ENCODE data around the gene ARHGAP33. TPM values are rescaled to one million over a fixed set of nuclear protein-coding genes. Genes with fewer than 3 reads are reported as not detected.

The ARHGAP33 gene
- total RNA-seq, 3 donors from 2014 or later, result 5.1 to 17.7 (median 12.8) TPM

DNA sequence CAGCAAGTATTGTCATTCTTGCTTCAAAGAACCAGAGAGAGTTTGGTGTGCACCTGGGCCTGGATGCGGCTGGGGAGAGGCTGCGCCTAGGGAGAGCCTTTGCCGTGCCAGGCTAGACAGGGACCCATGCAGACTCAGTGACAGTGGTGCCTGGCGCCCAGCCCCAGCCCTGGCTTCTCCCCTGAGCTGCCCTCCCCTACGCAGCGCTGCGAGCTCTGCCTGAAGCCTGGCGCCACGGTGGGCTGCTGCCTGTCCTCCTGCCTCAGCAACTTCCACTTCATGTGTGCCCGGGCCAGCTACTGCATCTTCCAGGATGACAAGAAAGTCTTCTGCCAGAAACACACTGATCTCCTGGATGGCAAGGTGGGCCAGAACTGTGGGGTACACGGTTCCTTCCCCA lies 45.6 kb upstream of the ARHGAP33 start:
- no peak overlapping the region for H3K4me3 ChIP-seq
- H3K27me3 ChIP-seq, result no peaks in the 10 kb centered on the region
- H3K27ac ChIP-seq, result peak overlapping the region in 1 of 2 donors; percentile 42
- no peaks in the 10 kb centered on the region for H3K9me3 ChIP-seq
- peaks cover 16% of the 10 kb centered on the region for H3K36me3 ChIP-seq
- no peak for TF ChIP-seq CTCF (IDR thresholded peaks at IDR 0.05)
- TF ChIP-seq POLR2AphosphoS5 (IDR thresholded peaks at IDR 0.05), result no peak
- TF ChIP-seq POLR2A (IDR thresholded peaks at IDR 0.05), result no peak
- H3K4me1 ChIP-seq, result no peaks in the 10 kb centered on the region
- intact Hi-C loops (cut with DNase I; ENCODE audit: low total_unique reads), result no loop called here
- DNase-seq (ENCODE audit: low spot score in 2 of 2), result no peak

DNA sequence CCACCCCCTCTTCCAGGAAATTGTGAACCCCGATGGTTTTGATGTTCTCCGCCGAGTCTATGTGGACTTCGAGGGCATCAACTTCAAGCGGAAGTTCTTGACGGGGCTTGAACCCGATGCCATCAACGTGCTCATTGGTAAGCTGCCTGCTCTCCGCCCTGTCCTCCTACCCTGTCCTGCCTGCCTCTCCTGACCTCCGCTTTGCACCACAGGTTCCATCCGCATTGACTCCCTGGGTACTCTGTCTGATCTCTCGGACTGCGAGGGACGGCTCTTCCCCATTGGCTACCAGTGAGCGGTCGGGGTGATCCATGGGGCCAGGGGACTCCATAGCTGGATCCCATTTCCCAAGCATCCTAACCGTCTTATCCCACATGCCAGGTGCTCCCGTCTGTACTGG lies 45.0 kb upstream of the ARHGAP33 start:
- H3K36me3 ChIP-seq, result peaks cover 14% of the 10 kb centered on the region
- no peaks in the 10 kb centered on the region for H3K27me3 ChIP-seq
- no peaks in the 10 kb centered on the region for H3K9me3 ChIP-seq
- no peak for TF ChIP-seq CTCF (IDR thresholded peaks at IDR 0.05)
- no peak for TF ChIP-seq POLR2A (IDR thresholded peaks at IDR 0.05)
- no peak for TF ChIP-seq POLR2AphosphoS5 (IDR thresholded peaks at IDR 0.05)
- H3K4me3 ChIP-seq, result no peak overlapping the region
- DNase-seq (ENCODE audit: low spot score in 2 of 2), result no peak
- peak overlapping the region; percentile 42 to 52 for H3K27ac ChIP-seq
- intact Hi-C loops (cut with DNase I; ENCODE audit: low total_unique reads), result no loop called here
- H3K4me1 ChIP-seq, result no peaks in the 10 kb centered on the region

DNA sequence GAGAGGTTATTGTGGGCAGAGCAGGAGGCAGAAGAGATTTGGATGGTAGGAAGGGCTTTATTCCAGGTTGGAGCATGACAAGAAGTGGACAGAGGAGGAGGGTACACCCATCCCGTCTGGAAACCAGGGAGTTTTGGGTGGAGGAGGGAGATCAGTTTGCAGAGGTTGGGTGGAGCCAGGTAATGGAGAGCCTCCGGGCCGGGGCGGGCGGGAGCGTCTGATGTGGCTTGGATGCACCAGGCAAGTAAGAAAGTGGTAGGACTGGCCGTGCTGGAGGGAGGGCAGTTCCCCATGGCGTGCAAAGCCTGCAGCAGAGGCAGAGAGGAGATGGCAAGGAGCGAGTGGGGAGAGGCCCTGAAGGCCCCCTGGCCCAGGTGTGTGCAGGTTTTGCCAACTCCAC lies 44.0 kb upstream of the ARHGAP33 start:
- Histone ChIP-seq H3K27me3 (no peaks in the 10 kb centered on the region), H3K27ac (peak overlapping the region in 1 of 2 donors; percentile 52), H3K4me1 (no peaks in the 10 kb centered on the region), H3K4me3 (no peak overlapping the region), H3K36me3 (peaks cover 14% of the 10 kb centered on the region), H3K9me3 (no peaks in the 10 kb centered on the region)
- TF ChIP-seq CTCF (IDR thresholded peaks at IDR 0.05) (no peak), POLR2A (IDR thresholded peaks at IDR 0.05) (no peak), POLR2AphosphoS5 (IDR thresholded peaks at IDR 0.05) (no peak)
- no peak for DNase-seq (ENCODE audit: low spot score in 2 of 2)
- intact Hi-C loops (cut with DNase I; ENCODE audit: low total_unique reads), result no loop called here

- TF ChIP-seq POLR2AphosphoS5 (IDR thresholded peaks at IDR 0.05) (no peak), CTCF (IDR thresholded peaks at IDR 0.05) (no peak), POLR2A (IDR thresholded peaks at IDR 0.05) (no peak)
- Histone ChIP-seq H3K4me3 (no peak overlapping the region), H3K9me3 (no peaks in the 10 kb centered on the region), H3K27me3 (no peaks in the 10 kb centered on the region), H3K27ac (no peak overlapping the region), H3K36me3 (peaks cover 14% of the 10 kb centered on the region), H3K4me1 (no peaks in the 10 kb centered on the region)
- DNase-seq (ENCODE audit: low spot score in 2 of 2), result no peak
- intact Hi-C loops (cut with DNase I; ENCODE audit: low total_unique reads), result no loop called here
Measured at GRCh38 chr19:35731779-35732405, 43.5 kb upstream of the ARHGAP33 start.

DNA sequence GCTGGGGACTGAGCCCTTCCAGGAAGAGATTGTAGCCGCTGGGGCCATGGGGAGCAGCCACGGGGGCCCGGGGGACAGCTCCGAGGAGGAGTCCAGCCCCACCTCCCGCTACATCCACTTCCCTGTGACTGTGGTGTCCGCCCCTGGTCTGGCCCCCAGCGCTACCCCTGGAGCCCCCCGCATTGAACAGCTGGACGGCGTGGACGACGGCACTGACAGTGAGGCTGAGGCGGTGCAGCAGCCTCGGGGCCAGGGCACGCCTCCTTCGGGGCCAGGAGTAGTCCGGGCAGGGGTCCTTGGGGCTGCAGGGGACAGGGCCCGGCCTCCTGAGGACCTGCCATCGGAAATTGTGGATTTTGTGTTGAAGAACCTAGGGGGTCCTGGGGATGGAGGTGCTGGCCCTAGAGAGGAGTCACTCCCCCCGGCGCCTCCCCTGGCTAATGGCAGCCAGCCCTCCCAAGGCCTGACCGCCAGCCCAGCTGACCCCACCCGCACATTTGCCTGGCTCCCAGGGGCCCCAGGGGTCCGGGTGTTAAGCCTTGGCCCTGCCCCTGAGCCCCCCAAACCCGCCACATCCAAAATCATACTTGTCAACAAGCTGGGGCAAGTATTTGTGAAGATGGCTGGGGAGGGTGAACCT lies 42.7 kb upstream of the ARHGAP33 start:
- Histone ChIP-seq H3K27me3 (no peaks in the 10 kb centered on the region), H3K4me1 (no peaks in the 10 kb centered on the region), H3K27ac (no peak overlapping the region), H3K36me3 (peaks cover 6% of the 10 kb centered on the region), H3K9me3 (no peaks in the 10 kb centered on the region), H3K4me3 (no peak overlapping the region)
- intact Hi-C loops (cut with DNase I; ENCODE audit: low total_unique reads), result no loop called here
- DNase-seq (ENCODE audit: low spot score in 2 of 2), result no peak
- TF ChIP-seq POLR2A (IDR thresholded peaks at IDR 0.05), result no peak
- no peak for TF ChIP-seq POLR2AphosphoS5 (IDR thresholded peaks at IDR 0.05)
- no peak for TF ChIP-seq CTCF (IDR thresholded peaks at IDR 0.05)
